Right cardiac atrium (tissue), 5 donors: ENCODE measurements around the gene CCDC136. TPM values are rescaled to one million over a fixed set of nuclear protein-coding genes. Genes with fewer than 3 reads are reported as not detected.

Source experiments
- ATAC-seq, 2 donors: fragments of 200-7000 bp; cut with Tn5 transposase; one replicate each; pipeline versions ENCODE4 v1.8.0 to v1.9.1; 2020; ENCODE audit warnings: moderate library complexity in 2 of 2, mild to moderate bottlenecking in 1 of 2
- DNase-seq, 3 donors: peaks; one replicate each; pipeline ENCODE4 v3.0.0-alpha.2; 2020
- H3K27ac ChIP-seq: one replicate; pipeline ENCODE4 v1.5.1; 2013; ENCODE audit warnings: mild to moderate bottlenecking, low read length, control low read depth, moderate library complexity
- H3K27me3 ChIP-seq: one replicate; pipeline ENCODE4 v1.6.1; 2013; ENCODE audit not compliant: control insufficient read depth, insufficient read depth
- H3K4me1 ChIP-seq: one replicate; pipeline ENCODE4 v1.6.1; 2013; ENCODE audit warnings: low read length; ENCODE audit not compliant: control insufficient read depth, insufficient read depth
- H3K4me3 ChIP-seq: one replicate; pipeline ENCODE4 v1.5.1; 2013; ENCODE audit warnings: low read length, control low read depth
- H3K9me3 ChIP-seq: one replicate; pipeline ENCODE4 v1.6.1; 2013; ENCODE audit warnings: low read length; ENCODE audit not compliant: control insufficient read depth
- WGBS: extraction: QIAGEN DNeasy Blood & Tissue Kit; methylation state at CpG from one replicate; pipeline ENCODE4 v1.1.7; 2013; 5-methylcytosine and 5-hydroxymethylcytosine counted together
- intact Hi-C, 4 donors: fragments of 100-400 bp; cut with DNase I; formaldehyde crosslinking; loops; one replicate each; pipeline versions ENCODE4 v1.11.0 to v1.14.0; 2022 to 2023
- polyA plus RNA-seq: library from polyadenylated mRNA; stranded (reverse); fragments of 200-250 nt; gene quantifications from one replicate; pipeline ENCODE4 v1.2.3, GENCODE V29; 2013
- total RNA-seq, 4 donors: library from RNA; stranded (reverse); fragmentation: NEBNext Ultra II Directional; extraction: Animal tissue kit (Norgen Biotek cat#: 25700); gene quantifications; one replicate each; pipeline ENCODE4 v1.2.1, GENCODE V29; 2021
- donor health status: healthy with polysubstance abuse.
- donor health status: DM: no; HTN: yes; CAD: no.
- donor health status: DM: no; HTN: no; CAD: no.
- donor health status: DM: no; HTN: yes; CAD: no; lungs with severe emphysema.
- donor health status: DM: yes; HTN: yes; CAD: no.

Gene CCDC136
- total and polyA plus RNA-seq, 5 donors = 2.5 to 6.9 (median 5.7) TPM

DNA sequence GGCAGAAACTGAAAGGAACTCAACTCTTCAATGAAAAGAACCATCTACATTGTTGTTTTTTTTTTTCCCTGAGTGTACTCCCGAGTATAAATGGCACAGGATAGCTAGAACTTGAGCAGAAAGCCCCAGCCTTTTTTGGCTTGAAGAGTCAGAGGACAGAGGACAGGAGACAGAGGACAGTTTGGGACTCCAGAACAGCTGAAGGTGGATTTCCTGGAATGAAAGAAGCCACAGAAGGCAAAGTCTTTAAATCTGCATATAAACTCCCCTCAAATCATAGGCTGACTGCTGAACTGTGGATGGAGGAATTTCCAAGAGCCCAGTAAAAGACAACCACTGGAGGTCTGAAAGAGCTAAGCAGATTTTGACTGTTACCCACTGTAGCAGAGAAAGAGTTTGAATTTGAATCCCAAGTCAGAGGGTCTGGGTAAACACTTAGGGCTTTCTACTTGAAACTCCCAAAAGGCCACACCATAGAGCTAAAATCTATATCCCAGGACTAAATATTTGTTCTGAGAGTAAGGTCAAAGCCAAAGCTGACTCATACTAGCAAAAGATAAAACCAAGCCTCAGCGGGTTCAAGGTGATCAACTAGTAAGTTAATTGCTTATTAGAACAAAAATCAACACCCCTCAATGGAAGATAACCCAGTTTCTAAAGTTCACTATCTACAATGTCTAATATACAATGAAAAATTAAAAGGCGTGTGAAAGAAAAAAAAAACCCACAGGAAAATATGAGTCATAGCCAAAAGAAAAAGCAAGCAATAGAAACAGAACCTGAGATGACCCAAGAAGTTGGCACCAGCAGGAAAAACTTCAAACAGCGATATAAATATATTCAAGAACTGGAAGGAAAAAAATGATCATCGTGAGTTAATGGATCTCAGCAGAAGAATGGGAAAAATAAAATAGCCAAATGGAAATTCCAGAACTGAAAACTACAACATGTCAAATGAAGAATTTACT is 14.3 kb upstream of the CCDC136 start:
- Histone ChIP-seq H3K27ac (no peak overlapping the region), H3K4me1 (no peaks in the 10 kb centered on the region), H3K9me3 (no peaks in the 10 kb centered on the region), H3K27me3 (no peaks in the 10 kb centered on the region), H3K4me3 (no peak overlapping the region)
- ATAC-seq (no peak), DNase-seq (no peak)
- 69% methylated on average over 5 of the region's 5 CpGs for WGBS
- intact Hi-C loops = no loop called here

- Histone ChIP-seq H3K27ac (no peak overlapping the region), H3K9me3 (no peaks in the 10 kb centered on the region), H3K4me3 (no peak overlapping the region), H3K4me1 (peaks cover 2% of the 10 kb centered on the region), H3K27me3 (no peaks in the 10 kb centered on the region)
- DNase-seq (no peak), ATAC-seq (no peak)
- WGBS = 98% methylated on average over 5 of the region's 5 CpGs
- intact Hi-C loops = no loop called here
Observed at GRCh38 chr7:128778946-128779345, 12.8 kb upstream of the CCDC136 start.

DNA sequence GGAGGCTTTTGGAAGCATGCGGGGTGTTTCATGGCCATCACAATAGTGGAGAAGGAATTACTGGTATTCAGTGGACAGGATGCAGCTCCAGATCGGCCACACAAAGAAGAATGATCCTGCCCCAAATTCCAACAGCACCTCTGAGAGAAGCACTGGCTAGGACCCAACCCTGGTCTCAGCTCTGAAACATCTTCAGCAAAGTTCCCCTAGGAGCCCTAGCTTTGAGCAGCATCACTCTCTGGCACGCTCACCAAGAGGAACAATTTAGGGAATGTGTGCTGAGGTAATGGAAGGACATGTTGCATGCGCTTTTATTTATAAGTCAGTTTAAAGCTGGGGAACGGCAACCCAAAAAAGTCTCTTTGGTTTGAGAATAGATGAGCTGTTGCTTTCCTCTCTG is 10.6 kb upstream of the CCDC136 start:
- H3K27me3 ChIP-seq = no peaks in the 10 kb centered on the region
- no peak overlapping the region for H3K4me3 ChIP-seq
- no peaks in the 10 kb centered on the region for H3K9me3 ChIP-seq
- no peak for DNase-seq
- peaks cover 2% of the 10 kb centered on the region for H3K4me1 ChIP-seq
- intact Hi-C loops = no loop called here
- no peak for ATAC-seq
- no peak overlapping the region for H3K27ac ChIP-seq
- WGBS = 63% methylated on average over 5 of the region's 5 CpGs

DNA sequence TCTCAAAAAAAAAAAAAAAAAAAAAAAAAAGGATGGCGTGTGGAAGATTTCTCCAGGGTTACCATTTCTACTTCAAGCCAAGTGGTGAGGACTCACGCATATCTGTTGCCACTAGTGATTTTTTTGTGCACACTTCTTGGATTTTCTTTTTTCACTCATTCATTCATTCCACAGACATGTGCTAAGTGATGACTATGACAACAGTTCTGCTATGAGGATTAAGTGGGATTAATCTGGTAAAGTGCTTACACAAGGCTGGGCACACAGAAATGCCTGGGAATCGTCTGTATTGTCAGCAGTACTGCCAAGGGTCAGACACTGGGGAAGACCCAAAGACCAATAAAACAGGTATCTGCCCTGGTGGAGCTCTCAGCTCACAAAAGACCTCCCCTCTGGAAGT is 9.9 kb upstream of the CCDC136 start:
- Histone ChIP-seq H3K4me3 (no peak overlapping the region), H3K9me3 (no peaks in the 10 kb centered on the region), H3K27me3 (no peaks in the 10 kb centered on the region), H3K4me1 (peaks cover 2% of the 10 kb centered on the region), H3K27ac (no peak overlapping the region)
- DNase-seq = no peak
- no peak for ATAC-seq
- 61% methylated on average over 3 of the region's 3 CpGs for WGBS
- intact Hi-C loops = no loop called here

DNA sequence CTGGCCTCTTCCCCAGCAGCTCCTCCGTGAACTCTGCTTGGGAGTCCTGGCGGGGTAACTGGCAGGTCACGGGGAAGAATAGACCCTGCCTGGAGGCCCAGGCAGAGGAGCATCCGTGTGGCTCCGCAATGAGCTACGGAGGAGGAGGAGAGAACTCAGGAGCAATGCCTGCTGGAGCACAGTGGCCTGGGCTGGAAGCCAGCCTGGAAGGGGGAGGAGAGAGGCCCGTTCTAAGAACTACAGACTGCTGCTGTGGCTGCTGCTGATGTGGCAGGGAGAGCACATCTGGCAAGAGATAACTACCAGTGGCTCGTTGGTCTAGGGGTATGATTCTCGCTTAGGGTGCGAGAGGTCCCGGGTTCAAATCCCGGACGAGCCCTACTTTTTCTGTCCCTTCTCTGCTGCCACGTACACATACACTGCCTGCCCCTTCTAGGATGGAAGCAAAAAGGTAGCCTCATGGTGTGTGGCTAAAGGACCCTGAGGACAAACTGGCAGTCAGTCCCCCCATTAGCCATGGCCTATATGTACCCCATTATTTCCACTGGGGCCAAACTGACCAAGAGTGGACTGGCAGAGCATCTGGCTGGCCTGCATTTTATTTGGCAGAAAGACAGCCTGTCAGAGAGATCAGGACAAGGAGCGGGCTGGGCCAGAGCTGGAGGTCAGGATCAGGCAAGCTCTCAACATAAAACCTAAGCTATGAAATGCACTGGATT is 8.5 kb upstream of the CCDC136 start:
- Histone ChIP-seq H3K4me1 (peaks cover 2% of the 10 kb centered on the region), H3K27ac (no peak overlapping the region), H3K9me3 (no peaks in the 10 kb centered on the region), H3K27me3 (no peaks in the 10 kb centered on the region), H3K4me3 (no peak overlapping the region)
- WGBS = 33% methylated on average over 15 of the region's 15 CpGs
- intact Hi-C loops = no loop called here
- DNase-seq (peak; percentile 84 to 93 (median 90)), ATAC-seq (peak; percentile 88 to 93)

- no peak for DNase-seq
- 86% methylated on average over 3 of the region's 3 CpGs for WGBS
- intact Hi-C loops = no loop called here
- no peaks in the 10 kb centered on the region for H3K27me3 ChIP-seq
- H3K4me1 ChIP-seq = peaks cover 5% of the 10 kb centered on the region
- H3K27ac ChIP-seq = no peak overlapping the region
- no peak overlapping the region for H3K4me3 ChIP-seq
- no peaks in the 10 kb centered on the region for H3K9me3 ChIP-seq
- ATAC-seq = no peak
Observed at GRCh38 chr7:128785738-128786137, 6.0 kb upstream of the CCDC136 start.

- no peaks in the 10 kb centered on the region for H3K9me3 ChIP-seq
- peaks cover 7% of the 10 kb centered on the region for H3K4me1 ChIP-seq
- 66% methylated on average over 9 of the region's 9 CpGs for WGBS
- no peak overlapping the region for H3K4me3 ChIP-seq
- H3K27me3 ChIP-seq = no peaks in the 10 kb centered on the region
- H3K27ac ChIP-seq = no peak overlapping the region
- no peak for DNase-seq
- no peak for ATAC-seq
- intact Hi-C loops = no loop called here
Observed at GRCh38 chr7:128788446-128789412, 3.0 kb upstream of the CCDC136 start.

DNA sequence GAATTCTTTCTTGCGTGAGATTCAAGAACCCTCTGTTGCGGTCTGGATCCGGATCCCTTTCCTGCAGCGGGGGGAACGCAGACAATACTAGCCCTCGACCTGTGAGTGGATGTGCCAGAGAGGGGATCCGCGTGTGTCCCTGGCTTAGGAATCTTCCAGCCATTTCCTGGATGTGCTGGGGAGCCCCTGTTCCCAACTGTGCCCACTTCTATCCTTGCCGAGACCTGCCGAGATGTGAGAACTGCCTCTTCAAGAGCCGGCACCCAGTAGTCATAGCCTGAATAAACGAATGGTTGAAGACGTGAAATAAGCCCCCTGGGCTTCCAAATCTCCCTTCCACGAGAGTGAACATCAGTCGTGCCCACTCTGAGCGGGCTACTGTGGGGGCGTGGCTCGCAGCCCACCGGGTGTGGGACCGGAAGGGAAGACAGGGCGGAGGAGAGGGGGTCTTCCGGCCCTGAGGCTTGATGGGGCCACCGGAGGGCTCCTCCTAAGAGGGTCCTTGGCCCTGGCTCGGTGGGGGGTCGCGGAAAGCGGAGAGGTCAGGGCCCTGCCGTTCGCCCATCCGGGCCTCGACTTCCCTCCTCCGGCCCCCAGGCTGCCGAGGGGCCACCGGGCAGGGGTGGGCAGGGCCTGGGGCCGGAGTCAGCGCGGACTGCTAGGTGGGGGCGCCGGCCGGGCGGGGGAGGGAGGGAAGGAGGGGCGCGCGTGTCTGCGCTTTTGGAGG is 1.3 kb upstream of the CCDC136 start:
- H3K9me3 ChIP-seq = no peaks in the 10 kb centered on the region
- DNase-seq = peak in 2 of 3 donors; percentile 54 to 66
- peak overlapping the region; percentile 66 for H3K4me3 ChIP-seq
- WGBS = 9% methylated on average over 45 of the region's 45 CpGs
- intact Hi-C loops = no loop called here
- H3K27ac ChIP-seq = no peak overlapping the region
- H3K4me1 ChIP-seq = peaks cover 7% of the 10 kb centered on the region
- H3K27me3 ChIP-seq = no peaks in the 10 kb centered on the region
- peak; percentile 29 to 38 for ATAC-seq

DNA sequence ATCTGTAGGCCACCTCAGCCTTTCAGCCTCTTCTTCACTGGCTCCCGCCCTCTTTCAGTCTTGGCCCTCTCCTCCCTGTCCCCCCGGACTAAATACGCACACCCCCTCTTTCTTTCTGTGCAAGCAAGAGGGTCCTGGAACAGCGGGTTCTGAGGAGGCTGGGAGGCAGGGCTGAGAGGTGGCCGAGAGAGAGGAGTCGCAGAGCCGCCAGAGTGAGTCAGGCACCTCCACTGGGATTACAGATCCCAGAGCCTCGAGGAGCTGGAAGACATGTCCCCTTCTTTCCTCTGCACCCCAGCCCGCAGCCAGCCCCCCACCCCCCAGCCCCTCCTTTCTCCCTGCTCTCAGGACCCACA is 182 bp downstream of the CCDC136 start:
- WGBS = 26% methylated on average over 9 of the region's 9 CpGs
- ATAC-seq (peak in 1 of 2 donors; percentile 6), DNase-seq (no peak)
- Histone ChIP-seq H3K27ac (no peak overlapping the region), H3K4me1 (peaks cover 7% of the 10 kb centered on the region), H3K9me3 (no peaks in the 10 kb centered on the region), H3K4me3 (peak overlapping the region; percentile 66), H3K27me3 (no peaks in the 10 kb centered on the region)
- intact Hi-C loops = no loop called here

DNA sequence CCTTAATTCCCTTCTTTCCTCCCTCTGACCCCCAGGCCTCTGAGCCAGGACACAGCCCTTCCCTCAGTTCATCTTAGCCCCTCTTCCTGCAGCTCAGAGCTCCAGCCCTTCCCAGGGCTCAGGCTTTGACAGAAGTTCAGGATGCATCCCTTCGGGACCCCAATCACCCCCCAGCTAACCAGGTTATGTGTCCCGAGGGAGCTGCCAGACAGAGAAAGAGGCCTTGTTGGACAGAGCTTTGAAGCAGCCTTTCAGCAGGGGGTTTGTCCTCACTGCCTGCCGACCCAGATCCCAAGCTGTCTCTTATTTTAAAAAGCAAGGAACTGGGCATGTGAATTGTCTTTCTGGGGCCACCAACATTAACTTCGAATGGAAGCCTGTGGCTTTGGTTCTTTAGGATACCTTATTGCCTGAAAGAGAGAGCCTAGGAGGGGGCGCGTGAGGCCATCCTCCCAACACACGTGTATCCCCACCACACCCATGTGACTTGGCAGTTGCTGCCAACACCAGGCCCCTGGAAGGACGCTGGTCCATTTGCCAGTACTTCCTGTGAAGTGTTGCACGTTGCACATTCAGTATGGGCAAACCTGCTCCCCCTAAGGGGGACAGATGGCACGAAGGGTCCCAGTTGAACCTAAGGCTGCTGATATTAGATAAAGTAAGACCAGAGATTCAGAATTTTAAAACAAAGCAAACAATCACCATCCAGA is 858 bp downstream of the CCDC136 start:
- H3K27ac ChIP-seq = no peak overlapping the region
- WGBS = 47% methylated on average over 10 of the region's 10 CpGs
- ATAC-seq (no peak), DNase-seq (peak in 2 of 3 donors; percentile 66 to 67)
- intact Hi-C loops = no loop called here
- H3K4me1 ChIP-seq = peaks cover 7% of the 10 kb centered on the region
- H3K9me3 ChIP-seq = no peaks in the 10 kb centered on the region
- H3K4me3 ChIP-seq = no peak overlapping the region
- H3K27me3 ChIP-seq = no peaks in the 10 kb centered on the region
